Tibial nerve (tissue), 4 donors: ENCODE results near the gene KICS2.

Source experiments
- CTCF ChIP-seq, 5 experiments: fragments of 200-600 bp in 3 of 5; fragments of 450-650 bp in 2 of 5; sonication (generic) in 3 of 5; IDR thresholded peaks; one replicate each; pipeline ENCODE4 v1.5.1; 2016 to 2019; ENCODE audit warnings: antibody characterized with exemption in 5 of 5, mild to moderate bottlenecking in 3 of 5, moderate library complexity in 2 of 5
- EP300 ChIP-seq, 2 donors: sonication (generic); formaldehyde crosslinking; IDR thresholded peaks; one replicate each; pipeline ENCODE4 v1.6.1; 2017; ENCODE audit warnings: antibody characterized with exemption in 2 of 2, mild to moderate bottlenecking in 1 of 2

- TF ChIP-seq EP300 (IDR thresholded peaks at IDR 0.05) (no peak), CTCF (IDR thresholded peaks at IDR 0.05) (no peak)
These were observed 3.5 kb upstream of the KICS2 start for GRCh38 chr12:64225626-64226025.
